Skeletal muscle satellite cell (primary cell): ENCODE data around the gene VCX2.
"Not testable (repeated sequence)": the region's sequence is repeated elsewhere in the genome, so short reads cannot be mapped to it uniquely, and the experiment has no call there.

Source experiments
- H3K27me3 ChIP-seq: 2 replicates; pipeline ENCODE4 v1.7.0; 2013; ENCODE audit warnings: low read length; ENCODE audit not compliant: control insufficient read depth, insufficient read depth
- H3K36me3 ChIP-seq: 2 replicates; pipeline ENCODE4 v1.7.0; 2013; ENCODE audit warnings: mild to moderate bottlenecking, control low read depth, low read length; ENCODE audit not compliant: insufficient read depth
- H3K4me1 ChIP-seq: 2 replicates; pipeline ENCODE4 v1.7.0; 2013; ENCODE audit warnings: low read length; ENCODE audit not compliant: control insufficient read depth, insufficient read depth
- H3K4me2 ChIP-seq: 2 replicates; pipeline ENCODE4 v1.7.0; 2013; ENCODE audit warnings: mild to moderate bottlenecking, low read length
- H3K4me3 ChIP-seq: 2 replicates; pipeline ENCODE4 v1.7.0; 2013; ENCODE audit warnings: low read length
- H3K9ac ChIP-seq: 2 replicates; pipeline ENCODE4 v1.7.0; 2013; ENCODE audit warnings: mild to moderate bottlenecking, low read depth, low read length, moderate library complexity
- H3K9me3 ChIP-seq: replicated peaks from 2 replicates; pipeline ENCODE4 v1.7.0; 2013; ENCODE audit warnings: mild to moderate bottlenecking, control low read depth, low read length

VCX2 gene

GRCh38 chrX:8179656-8180055 lies 8.6 kb upstream of the VCX2 start:
- no peaks in the 10 kb centered on the region for H3K4me1 ChIP-seq
- H3K4me3 ChIP-seq, result no peak overlapping the region
- no peak overlapping the region for H3K4me2 ChIP-seq
- no peaks in the 10 kb centered on the region for H3K27me3 ChIP-seq
- peaks cover 8% of the 10 kb centered on the region for H3K9me3 ChIP-seq
- H3K36me3 ChIP-seq, result no peaks in the 10 kb centered on the region
- H3K9ac ChIP-seq, result no peak overlapping the region

DNA sequence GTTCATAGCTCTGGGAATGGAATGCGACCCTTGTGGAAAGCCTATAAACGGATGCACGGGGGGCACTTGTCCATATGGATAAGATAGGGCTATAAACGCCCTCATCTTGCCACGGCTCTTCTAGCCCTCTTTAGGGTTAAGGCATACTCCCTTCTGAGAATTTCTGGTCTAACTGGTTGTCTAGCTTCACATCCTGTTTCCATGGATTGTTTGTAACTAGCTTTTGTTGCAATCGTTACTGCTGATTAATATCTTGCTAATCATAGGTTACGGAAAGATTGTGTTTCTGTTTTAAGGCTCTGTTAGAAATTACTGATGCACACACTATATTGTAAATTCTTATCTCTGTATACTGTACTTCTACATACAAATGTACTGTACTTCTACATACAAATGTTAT lies 17.1 kb downstream of the VCX2 start:
- not testable (repeated sequence) for H3K4me2 ChIP-seq, H3K27me3 ChIP-seq, H3K36me3 ChIP-seq, H3K4me3 ChIP-seq, H3K4me1 ChIP-seq, H3K9ac ChIP-seq, H3K9me3 ChIP-seq

GRCh38 chrX:8147226-8147625 lies 23.8 kb downstream of the VCX2 start:
- Histone ChIP-seq H3K9ac (no peak overlapping the region), H3K4me3 (no peak overlapping the region), H3K4me2 (no peak overlapping the region), H3K27me3 (no peaks in the 10 kb centered on the region), H3K4me1 (no peaks in the 10 kb centered on the region), H3K36me3 (no peaks in the 10 kb centered on the region), H3K9me3 (peaks cover 7% of the 10 kb centered on the region)

- Histone ChIP-seq H3K9ac (no peak overlapping the region), H3K27me3 (no peaks in the 10 kb centered on the region), H3K4me2 (no peak overlapping the region), H3K4me3 (no peak overlapping the region), H3K9me3 (peaks cover 19% of the 10 kb centered on the region), H3K36me3 (no peaks in the 10 kb centered on the region), H3K4me1 (no peaks in the 10 kb centered on the region)
These were observed 26.1 kb downstream of the VCX2 start for GRCh38 chrX:8144925-8145324.

DNA sequence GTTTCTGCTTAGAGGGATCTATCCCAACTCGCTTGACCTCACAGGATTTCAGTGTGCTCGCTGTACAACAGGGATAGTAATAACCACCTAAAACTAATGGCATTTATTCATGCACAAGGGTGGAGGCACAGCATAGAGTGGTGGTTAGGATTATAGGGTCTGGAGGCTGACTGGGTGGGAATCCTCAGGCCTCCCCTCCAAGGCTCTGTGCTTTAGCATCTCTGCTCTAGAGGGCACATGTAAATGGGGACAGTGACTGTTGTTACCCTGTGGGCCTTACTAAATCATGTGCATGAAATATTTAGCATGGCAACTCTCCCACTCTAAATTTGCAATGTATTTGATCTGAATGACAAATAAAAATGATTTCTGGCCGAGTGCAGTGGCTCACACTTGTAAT lies 29.2 kb downstream of the VCX2 start:
- Histone ChIP-seq H3K4me1 (no peaks in the 10 kb centered on the region), H3K4me3 (no peak overlapping the region), H3K4me2 (no peak overlapping the region), H3K9me3 (peaks cover 21% of the 10 kb centered on the region), H3K36me3 (no peaks in the 10 kb centered on the region), H3K27me3 (no peaks in the 10 kb centered on the region), H3K9ac (no peak overlapping the region)

- Histone ChIP-seq H3K36me3 (no peaks in the 10 kb centered on the region), H3K4me2 (no peak overlapping the region), H3K9ac (no peak overlapping the region), H3K4me3 (no peak overlapping the region), H3K9me3 (peaks cover 21% of the 10 kb centered on the region), H3K4me1 (no peaks in the 10 kb centered on the region), H3K27me3 (no peaks in the 10 kb centered on the region)
These were observed 29.9 kb downstream of the VCX2 start for GRCh38 chrX:8140986-8141744.

DNA sequence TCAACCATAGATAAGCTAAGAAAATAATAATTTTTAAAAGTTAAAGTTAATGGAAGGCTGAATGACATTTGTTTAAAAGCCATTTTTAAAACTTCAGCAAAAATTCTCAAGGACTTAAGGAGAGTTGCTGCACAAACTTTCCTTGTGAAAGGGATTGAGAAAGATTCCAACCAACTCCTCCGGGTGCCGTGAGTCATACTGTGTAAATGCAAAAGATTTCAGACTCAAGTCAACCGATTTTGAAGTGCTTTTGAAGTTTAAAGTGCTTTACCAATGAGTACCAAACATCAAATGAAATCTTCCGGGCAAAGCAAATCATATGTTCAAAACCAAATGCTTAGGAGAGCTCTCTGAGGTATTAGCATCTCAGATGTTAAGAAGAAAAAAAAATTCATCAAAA lies 31.4 kb downstream of the VCX2 start:
- H3K4me1 ChIP-seq, result no peaks in the 10 kb centered on the region
- no peaks in the 10 kb centered on the region for H3K36me3 ChIP-seq
- no peaks in the 10 kb centered on the region for H3K27me3 ChIP-seq

DNA sequence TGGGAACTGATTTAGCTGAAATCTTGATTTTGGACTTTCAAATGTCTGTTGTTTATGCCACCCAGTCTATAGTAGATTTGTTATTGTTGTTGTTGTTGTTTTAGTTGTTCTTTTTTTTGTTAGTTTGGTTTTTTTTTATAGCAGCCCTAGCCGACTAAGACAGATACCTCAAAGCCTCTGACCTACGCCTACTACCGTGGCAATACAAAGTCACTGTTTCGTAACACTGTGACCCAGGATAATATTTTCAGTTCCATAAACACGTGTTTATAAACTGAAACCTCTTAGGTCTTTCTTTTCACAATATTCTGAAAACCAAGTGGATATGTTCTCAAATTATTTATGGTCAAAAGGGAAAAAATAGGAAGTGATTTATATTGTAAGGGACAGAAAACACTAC lies 32.8 kb downstream of the VCX2 start:
- Histone ChIP-seq H3K36me3 (no peaks in the 10 kb centered on the region), H3K9ac (no peak overlapping the region), H3K4me1 (no peaks in the 10 kb centered on the region), H3K27me3 (no peaks in the 10 kb centered on the region), H3K9me3 (peaks cover 18% of the 10 kb centered on the region), H3K4me3 (no peak overlapping the region), H3K4me2 (no peak overlapping the region)

More for the DNA sequence above, 31.4 kb downstream of the VCX2 start:
- Histone ChIP-seq H3K9ac (no peak overlapping the region), H3K9me3 (peaks cover 18% of the 10 kb centered on the region), H3K4me3 (no peak overlapping the region), H3K4me2 (no peak overlapping the region)

DNA sequence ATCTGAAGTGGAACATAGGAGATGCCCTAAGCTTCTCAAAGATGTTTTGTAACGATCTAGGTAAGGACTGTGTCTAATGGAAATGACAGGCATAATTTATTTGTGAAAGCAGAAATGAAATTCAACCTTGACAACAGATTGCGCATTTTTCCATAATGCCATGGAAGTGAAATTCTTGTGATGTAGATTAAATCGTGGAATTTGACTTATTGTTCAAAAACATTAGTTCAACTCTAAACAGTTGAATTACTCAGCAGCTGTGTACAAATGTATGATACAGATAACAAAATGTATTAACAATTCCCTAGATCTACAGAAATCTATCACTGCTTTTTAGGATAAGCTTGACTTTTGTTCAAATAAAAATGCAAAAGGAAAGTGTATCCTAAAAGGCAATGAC lies 44.4 kb downstream of the VCX2 start:
- Histone ChIP-seq H3K36me3 (no peaks in the 10 kb centered on the region), H3K4me1 (no peaks in the 10 kb centered on the region), H3K27me3 (no peaks in the 10 kb centered on the region), H3K9ac (no peak overlapping the region), H3K9me3 (no peaks in the 10 kb centered on the region), H3K4me3 (no peak overlapping the region), H3K4me2 (no peak overlapping the region)

- no peak overlapping the region for H3K4me3 ChIP-seq
- H3K4me1 ChIP-seq, result no peaks in the 10 kb centered on the region
- no peaks in the 10 kb centered on the region for H3K36me3 ChIP-seq
- H3K9me3 ChIP-seq, result no peaks in the 10 kb centered on the region
- no peak overlapping the region for H3K9ac ChIP-seq
- no peaks in the 10 kb centered on the region for H3K27me3 ChIP-seq
- H3K4me2 ChIP-seq, result no peak overlapping the region
These were observed 45.0 kb downstream of the VCX2 start for GRCh38 chrX:8126092-8126491.

DNA sequence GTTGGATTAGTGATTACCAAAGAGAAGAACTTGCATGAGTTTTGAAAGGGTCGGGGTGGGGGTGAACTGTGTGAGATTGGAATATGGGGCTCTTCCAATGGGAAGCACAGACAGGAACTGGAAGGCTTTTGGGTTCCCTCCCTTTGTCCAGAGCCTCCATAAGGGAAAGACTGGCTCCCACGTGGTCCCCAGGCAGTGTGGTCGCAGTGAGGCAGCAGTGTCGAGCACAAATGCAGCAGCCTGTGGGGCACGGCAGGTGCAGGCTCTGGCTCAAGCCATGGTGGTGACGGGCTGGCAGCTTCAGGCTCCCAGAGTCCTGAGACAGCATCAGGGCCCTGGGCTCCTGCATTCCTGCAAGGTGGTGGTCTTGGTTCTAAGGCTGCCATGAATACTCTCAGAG lies 45.5 kb downstream of the VCX2 start:
- Histone ChIP-seq H3K36me3 (no peaks in the 10 kb centered on the region), H3K27me3 (no peaks in the 10 kb centered on the region), H3K9me3 (no peaks in the 10 kb centered on the region), H3K9ac (no peak overlapping the region), H3K4me3 (no peak overlapping the region), H3K4me1 (no peaks in the 10 kb centered on the region), H3K4me2 (no peak overlapping the region)

- H3K27me3 ChIP-seq, result no peaks in the 10 kb centered on the region
- no peaks in the 10 kb centered on the region for H3K36me3 ChIP-seq
- H3K4me2 ChIP-seq, result no peak overlapping the region
- H3K9ac ChIP-seq, result no peak overlapping the region
- H3K4me3 ChIP-seq, result no peak overlapping the region
- H3K4me1 ChIP-seq, result no peaks in the 10 kb centered on the region
- H3K9me3 ChIP-seq, result no peaks in the 10 kb centered on the region
These were observed 48.5 kb downstream of the VCX2 start for GRCh38 chrX:8122538-8122937.
